H1 (cell line): Measurements from ENCODE around the gene RNF175. TPM values are rescaled to one million over a fixed set of nuclear protein-coding genes. Genes with fewer than 3 reads are reported as not detected.

Source experiments
- CTCF ChIA-PET: fragments of 300-600 bp; sonication (Branson Sonifier 250); formaldehyde crosslinking; loops from one replicate; lab custom pipeline; 2021; ENCODE audit not compliant: partially characterized antibody; lab: Charles Lee
- POLR2A ChIA-PET: fragments of 300-600 bp; sonication (Branson Sonifier 250); formaldehyde crosslinking; loops from one replicate; lab custom pipeline; 2021; ENCODE audit warnings: inconsistent platforms; ENCODE audit not compliant: partially characterized antibody; lab: Charles Lee
- DNase-seq, 2 experiments: peaks; one replicate each; pipeline versions ENCODE4 v3.0.0 to v3.0.0-alpha.2; 2010 to 2022; ENCODE audit warnings: low spot score in 2 of 2, low read depth in 1 of 2, mixed read lengths in 1 of 2
- FAIRE-seq: peaks from 2 replicates; lab custom pipeline; 2011; peaks lifted over from hg19 to GRCh38; lab: Jason Lieb, UNC
- H2AFZ ChIP-seq: 2 replicates; pipeline ENCODE4 v1.8.1; 2012; ENCODE audit warnings: low read length, inconsistent platforms
- H2AK5ac ChIP-seq: 2 replicates; pipeline ENCODE4 v1.6.1; 2013; ENCODE audit warnings: low read depth, low read length
- H2BK120ac ChIP-seq: replicated peaks from 2 replicates; pipeline ENCODE3; 2013; ENCODE audit warnings: low read depth, low read length, inconsistent platforms
- H2BK12ac ChIP-seq: 2 replicates; pipeline ENCODE4 v1.6.1; 2013; ENCODE audit warnings: low read depth, low read length
- H2BK15ac ChIP-seq: 2 replicates; pipeline ENCODE4 v1.6.1; 2013; ENCODE audit warnings: low read length
- H2BK20ac ChIP-seq: 2 replicates; pipeline ENCODE4 v1.6.1; 2013; ENCODE audit warnings: low read length
- H2BK5ac ChIP-seq: 2 replicates; pipeline ENCODE4 v1.6.1; 2013; ENCODE audit warnings: low read depth, low read length
- H3K14ac ChIP-seq: 2 replicates; pipeline ENCODE4 v1.6.1; 2013; ENCODE audit warnings: inconsistent platforms; ENCODE audit not compliant: insufficient read length
- H3K18ac ChIP-seq: 2 replicates; pipeline ENCODE4 v1.6.1; 2013; ENCODE audit warnings: low read length; ENCODE audit errors: extremely low read depth
- H3K23ac ChIP-seq: 2 replicates; pipeline ENCODE4 v1.6.1; 2013; ENCODE audit warnings: inconsistent platforms; ENCODE audit not compliant: insufficient read length
- H3K23me2 ChIP-seq: 2 replicates; pipeline ENCODE4 v1.6.1; 2013; ENCODE audit warnings: low read depth, low read length
- H3K27ac ChIP-seq: 2 replicates; pipeline ENCODE4 v1.6.1; 2011; ENCODE audit warnings: low read depth, low read length, inconsistent platforms
- H3K27me3 ChIP-seq, 4 experiments: replicated peaks in 1 of 4; 1 replicate in 1 of 4; 2 replicates in 3 of 4; pipeline versions ENCODE4 v1.6.1 to v1.8.1; 2011 to 2013; ENCODE audit warnings: low read length in 3 of 4, mild to moderate bottlenecking in 3 of 4, inconsistent platforms in 2 of 4, mixed read lengths in 2 of 4, moderate library complexity in 1 of 4; ENCODE audit not compliant: control insufficient read depth in 3 of 4, insufficient read depth in 3 of 4; ENCODE audit errors: extremely low read depth in 1 of 4
- H3K36me3 ChIP-seq, 4 experiments: 2 replicates each; pipeline versions ENCODE4 v1.6.1 to v1.8.1; 2011 to 2013; ENCODE audit warnings: mild to moderate bottlenecking in 4 of 4, low read length in 3 of 4, moderate library complexity in 2 of 4, control low read depth in 1 of 4, inconsistent platforms in 1 of 4; ENCODE audit not compliant: insufficient read depth in 4 of 4, control insufficient read depth in 2 of 4
- H3K4ac ChIP-seq: replicated peaks from 2 replicates; pipeline ENCODE3; 2013; ENCODE audit warnings: low read length, low read depth, mixed read lengths, inconsistent platforms; ENCODE audit not compliant: insufficient read length
- H3K4me1 ChIP-seq, 4 experiments: replicated peaks in 1 of 4; 1 replicate in 1 of 4; 2 replicates in 3 of 4; pipeline versions ENCODE4 v1.6.1 to v1.8.1; 2011 to 2013; ENCODE audit warnings: low read length in 3 of 4, inconsistent platforms in 2 of 4, mixed read lengths in 1 of 4; ENCODE audit not compliant: insufficient read depth in 4 of 4, control insufficient read depth in 3 of 4
- H3K4me2 ChIP-seq, 2 experiments: 2 replicates each; pipeline versions ENCODE4 v1.6.1 to v1.8.1; 2011 to 2013; ENCODE audit warnings: low read depth in 2 of 2, low read length in 2 of 2, control low read depth in 1 of 2, inconsistent platforms in 1 of 2, mild to moderate bottlenecking in 1 of 2; ENCODE audit not compliant: insufficient read depth in 1 of 2
- H3K4me3 ChIP-seq, 4 experiments: fragments of 200-600, 300-600 bp in 1 of 4; sonication (generic), shearing (Covaris generic), sonication (Bioruptor Twin) in 1 of 4; 2 replicates each; pipeline versions ENCODE4 v1.5.1 to v1.8.1; 2011 to 2016; ENCODE audit warnings: low read length in 4 of 4, low read depth in 3 of 4, control low read depth in 2 of 4, inconsistent platforms in 2 of 4, mild to moderate bottlenecking in 2 of 4, mixed read lengths in 1 of 4, moderate library complexity in 1 of 4; ENCODE audit not compliant: insufficient read depth in 2 of 4; ENCODE audit errors: extremely low read depth in 1 of 4
- H3K56ac ChIP-seq: replicated peaks from 2 replicates; pipeline ENCODE3; 2013; ENCODE audit warnings: low read depth, mild to moderate bottlenecking, mixed read lengths, low read length, inconsistent platforms; ENCODE audit not compliant: insufficient read length
- H3K79me1 ChIP-seq: 2 replicates; pipeline ENCODE4 v1.6.1; 2013; ENCODE audit warnings: low read depth, low read length, control low read depth
- H3K79me2 ChIP-seq, 2 experiments: 2 replicates each; pipeline versions ENCODE4 v1.6.1 to v1.8.1; 2012 to 2013; ENCODE audit warnings: low read length in 2 of 2, mild to moderate bottlenecking in 2 of 2, inconsistent platforms in 1 of 2; ENCODE audit not compliant: insufficient read depth in 2 of 2, control insufficient read depth in 1 of 2
- H3K9ac ChIP-seq, 4 experiments: replicated peaks in 1 of 4; 1 replicate in 1 of 4; 2 replicates in 3 of 4; pipeline versions ENCODE4 v1.6.1 to v1.8.1; 2011 to 2013; ENCODE audit warnings: low read depth in 3 of 4, low read length in 3 of 4, control low read depth in 2 of 4, mild to moderate bottlenecking in 2 of 4, moderate library complexity in 2 of 4, inconsistent platforms in 1 of 4; ENCODE audit errors: extremely low read depth in 1 of 4
- H3K9me3 ChIP-seq, 2 experiments: 2 replicates each; pipeline versions ENCODE4 v1.6.1 to v1.8.1; 2012 to 2013; ENCODE audit warnings: mild to moderate bottlenecking in 2 of 2, moderate library complexity in 2 of 2, control low read depth in 1 of 2, inconsistent platforms in 1 of 2, low read depth in 1 of 2, low read length in 1 of 2, mixed read lengths in 1 of 2; ENCODE audit not compliant: insufficient read depth in 2 of 2
- H4K20me1 ChIP-seq, 2 experiments: replicated peaks in 1 of 2; 2 replicates each; pipeline versions ENCODE3 to v1.8.1; 2011 to 2013; ENCODE audit warnings: inconsistent platforms in 2 of 2, low read length in 2 of 2, mild to moderate bottlenecking in 1 of 2; ENCODE audit not compliant: insufficient read depth in 2 of 2, control insufficient read depth in 1 of 2
- H4K5ac ChIP-seq: 2 replicates; pipeline ENCODE4 v1.6.1; 2013; ENCODE audit warnings: low read length, low read depth, mixed read lengths, inconsistent platforms; ENCODE audit not compliant: insufficient read length
- H4K8ac ChIP-seq: 2 replicates; pipeline ENCODE4 v1.8.0; 2013; ENCODE audit warnings: mild to moderate bottlenecking, moderate library complexity, low read length, inconsistent platforms; ENCODE audit not compliant: insufficient read depth; ENCODE audit errors: extremely low read depth
- H4K91ac ChIP-seq: replicated peaks from 2 replicates; pipeline ENCODE3; 2013; ENCODE audit warnings: low read length, mixed read lengths, inconsistent platforms; ENCODE audit not compliant: insufficient read length
- ASH2L ChIP-seq: fragments of 200-600, 300-600 bp; sonication (generic); IDR thresholded peaks from one replicate; pipeline ENCODE4 v1.7.1; 2017; ENCODE audit warnings: low read length
- CHD1 ChIP-seq: IDR thresholded peaks from 2 replicates; pipeline ENCODE4 v1.6.1; 2012; ENCODE audit warnings: low read depth, low read length, improper control_type of control experiment
- E2F6 ChIP-seq: IDR thresholded peaks from 2 replicates; pipeline ENCODE4 v1.6.1; 2012; ENCODE audit warnings: inconsistent platforms
- GABPA ChIP-seq: IDR thresholded peaks from 2 replicates; pipeline ENCODE4 v1.6.1; 2011; ENCODE audit warnings: mild to moderate bottlenecking, low read length, moderate library complexity, borderline replicate concordance; ENCODE audit not compliant: insufficient read depth
- KDM4A ChIP-seq: IDR thresholded peaks from one replicate; pipeline ENCODE4 v1.7.1; 2012; ENCODE audit warnings: low read depth, mild to moderate bottlenecking, moderate library complexity, low read length, inconsistent platforms; ENCODE audit not compliant: severe bottlenecking
- MAX ChIP-seq: IDR thresholded peaks from 2 replicates; pipeline ENCODE4 v1.6.1; 2012; ENCODE audit warnings: inconsistent platforms
- RFX5 ChIP-seq: IDR thresholded peaks from 2 replicates; pipeline ENCODE4 v1.6.1; 2011; ENCODE audit warnings: low read depth, low read length, improper control_type of control experiment, borderline replicate concordance
- SP4 ChIP-seq: IDR thresholded peaks from 2 replicates; pipeline ENCODE4 v1.6.1; 2012; ENCODE audit warnings: low read length, inconsistent platforms
- TEAD4 ChIP-seq: IDR thresholded peaks from 2 replicates; pipeline ENCODE4 v1.6.1; 2012; ENCODE audit warnings: low read depth, low read length, inconsistent platforms, mixed read lengths
- WGBS, 2 experiments: shearing (Covaris generic) in 1 of 2; methylation state at CpG; one replicate each; pipeline versions ENCODE4 v1.1.6 to v1.1.7; 2013 to 2015; ENCODE audit warnings: low lambda C conversion rate in 2 of 2, mixed read lengths in 2 of 2, inconsistent platforms in 1 of 2, low coverage in 1 of 2, missing lambda C conversion rate in 1 of 2; ENCODE audit not compliant: insufficient replicate concordance in 2 of 2, insufficient coverage in 1 of 2, insufficient read length in 1 of 2; ENCODE audit errors: extremely low coverage in 1 of 2, missing lambda C conversion rate in 1 of 2; 5-methylcytosine and 5-hydroxymethylcytosine counted together
- polyA plus RNA-seq, 7 experiments: library from polyadenylated mRNA; depleted of rRNA in 3 of 7; stranded (reverse) in 5 of 7; unstranded in 2 of 7; fragments of >200 nt in 5 of 7; fragments of 200-250 nt in 2 of 7; gene quantifications; 1 replicate in 5 of 7; 2 replicates in 1 of 7; 4 replicates in 1 of 7; pipeline versions ENCODE4 v1.2.1 to v1.2.3, GENCODE V29; 2011 to 2013; ENCODE audit warnings: missing spikeins in 2 of 7, mixed read lengths in 2 of 7
- total RNA-seq: library from RNA; stranded (reverse); fragmentation: NEBNext Ultra II Directional; extraction: Animal tissue kit (Norgen Biotek cat#: 25700); gene quantifications from 2 replicates; pipeline ENCODE4 v1.2.1, GENCODE V29; 2021

The RNF175 gene
- total and polyA plus RNA-seq, 2 of the 8 experiments (the other 6 are each of a cell fraction or from before 2014, with no cell fraction given): 7.9 to 9.8 TPM

GRCh38 chr4:153788413-153789276 lies 28.8 kb upstream of the RNF175 start, which contains the start of gene SFRP2:
SFRP2 (minus strand) TSS chr4:153789083; CDS start chr4:153788835, 248 bp downstream.
- Histone ChIP-seq H3K56ac (peak within 1 kb of the TSS; percentile 94), H2BK120ac (peak within 1 kb of the TSS; percentile 93), H3K18ac (peak within 1 kb of the TSS; percentile 99), H3K4ac (peak within 1 kb of the TSS; percentile 97), H3K27me3 (peaks cover 0 to 11% (median 8%) of the 10 kb centered on the region in 4 experiments; a peak in 5 of 7 replicates), H2BK12ac (peak within 1 kb of the TSS; percentile 96), H4K20me1 (peaks cover 3 to 13% of the 10 kb centered on the region in 2 experiments), H3K27ac (peak within 1 kb of the TSS; percentile 89), H3K4me2 (peak within 1 kb of the TSS; percentile 85 to 96), H4K5ac (peak within 1 kb of the TSS; percentile 73), H3K9me3 (no peaks in the 10 kb centered on the region), H3K79me2 (peaks cover 15 to 48% of the 10 kb centered on the region in 2 experiments), H4K8ac (peak within 1 kb of the TSS; percentile 92), H3K4me1 (peaks cover 0 to 18% (median 14%) of the 10 kb centered on the region in 4 experiments; a peak in 6 of 7 replicates), H3K79me1 (peaks cover 4% of the 10 kb centered on the region; the same call in 1 of the 2 replicates), H4K91ac (peak within 1 kb of the TSS; percentile 98), H3K14ac (no peak within 1 kb of the TSS), H3K23me2 (peaks cover 32% of the 10 kb centered on the region), H3K9ac (peak within 1 kb of the TSS; percentile 82 to 90 (median 88)), H2AFZ (no peak within 1 kb of the TSS), H2BK15ac (peak within 1 kb of the TSS; percentile 72; the same call in 1 of the 2 replicates), H3K36me3 (peaks cover 3 to 21% (median 13%) of the 10 kb centered on the region in 4 experiments), H3K23ac (no peak within 1 kb of the TSS), H2BK20ac (peak within 1 kb of the TSS; percentile 95; the same call in 1 of the 2 replicates), H2AK5ac (peak within 1 kb of the TSS; percentile 94; the same call in 1 of the 2 replicates), H3K4me3 (peak within 1 kb of the TSS; percentile 80 to 94 (median 94)), H2BK5ac (peak within 1 kb of the TSS; percentile 97)
- peak; percentile 19 for FAIRE-seq
- DNase-seq: peak; percentile 56 to 84
- POLR2A ChIA-PET: interaction anchor here (0.8 to 5.1 kb wide), 8 partner anchors 8 to 954 kb away, joined by 3 to 77 read pairs (median 5); partner anchors contain the start of gene PLRG1
- CTCF ChIA-PET: interaction anchor here (1.0 to 3.1 kb wide), 2 partner anchors 12 to 231 kb away, joined by 3 to 28 read pairs; no protein-coding TSS in a partner anchor
- 0% methylated on average over 54 of the region's 72 CpGs; no CpG with 5 or more reads in 1 of the 2 experiments for WGBS, 2 experiments
- TF ChIP-seq GABPA: no peak
- TF ChIP-seq KDM4A: peak; percentile 60
- no peak for TF ChIP-seq RFX5
- no peak for TF ChIP-seq CHD1
- TF ChIP-seq E2F6: peak; percentile 73
- TF ChIP-seq ASH2L: peak; percentile 40
- 0 out of 2 replicates have a peak, but pooled peaks have one; percentile 73 for TF ChIP-seq SP4
- peak; percentile 88 for TF ChIP-seq MAX
- peak; percentile 30; the same call in 1 of the 2 replicates for TF ChIP-seq TEAD4
